SK-N-SH (cell line): ENCODE measurements around the gene UBE2U.

ENCODE experiments used
- CHD2 ChIP-seq: fragments of 150-350 bp; IDR thresholded peaks from 2 replicates; pipeline ENCODE4 v1.6.1; 2018; ENCODE audit warnings: low read length; ENCODE audit not compliant: partially characterized antibody
- CTCF ChIP-seq: fragments of 200-600 bp; sonication (generic); IDR thresholded peaks from 2 replicates; pipeline ENCODE4 v1.6.1; 2017; ENCODE audit warnings: antibody characterized with exemption, mild to moderate bottlenecking, moderate library complexity
- EZH2phosphoT487 ChIP-seq: fragments of 200-600 bp; sonication (generic); IDR thresholded peaks from 2 replicates; pipeline ENCODE4 v1.6.1; 2017; ENCODE audit warnings: low read depth, mixed run types, mild to moderate bottlenecking, antibody characterized with exemption, moderate library complexity, borderline replicate concordance
- FOSL2 ChIP-seq: IDR thresholded peaks from 2 replicates; pipeline ENCODE4 v1.4.0; 2012; ENCODE audit warnings: low read depth, mild to moderate bottlenecking, moderate library complexity, borderline replicate concordance
- FOXJ3 ChIP-seq: sonication (generic); formaldehyde crosslinking; IDR thresholded peaks from 2 replicates; pipeline ENCODE4 v1.5.1; 2020; ENCODE audit warnings: mild to moderate bottlenecking, missing genetic modification reagents
- GABPA ChIP-seq: IDR thresholded peaks from 2 replicates; pipeline ENCODE4 v1.4.0; 2012; ENCODE audit warnings: low read depth, mild to moderate bottlenecking
- MAX ChIP-seq: IDR thresholded peaks from 2 replicates; pipeline ENCODE4 v1.4.0; 2012; ENCODE audit warnings: low read depth
- PBX3 ChIP-seq: IDR thresholded peaks from 2 replicates; pipeline ENCODE4; 2012
- POLR2AphosphoS5 ChIP-seq: IDR thresholded peaks from 2 replicates; pipeline ENCODE4 v1.6.1; 2012; ENCODE audit warnings: low read depth, low read length
- SMC3 ChIP-seq: IDR thresholded peaks from 2 replicates; pipeline ENCODE4 v1.6.1; 2012; ENCODE audit warnings: low read depth, low read length, improper control_type of control experiment
- TAF1 ChIP-seq: IDR thresholded peaks from 2 replicates; pipeline ENCODE4 v1.6.1; 2012; ENCODE audit warnings: low read depth, mild to moderate bottlenecking, low read length, moderate library complexity, borderline replicate concordance

DNA sequence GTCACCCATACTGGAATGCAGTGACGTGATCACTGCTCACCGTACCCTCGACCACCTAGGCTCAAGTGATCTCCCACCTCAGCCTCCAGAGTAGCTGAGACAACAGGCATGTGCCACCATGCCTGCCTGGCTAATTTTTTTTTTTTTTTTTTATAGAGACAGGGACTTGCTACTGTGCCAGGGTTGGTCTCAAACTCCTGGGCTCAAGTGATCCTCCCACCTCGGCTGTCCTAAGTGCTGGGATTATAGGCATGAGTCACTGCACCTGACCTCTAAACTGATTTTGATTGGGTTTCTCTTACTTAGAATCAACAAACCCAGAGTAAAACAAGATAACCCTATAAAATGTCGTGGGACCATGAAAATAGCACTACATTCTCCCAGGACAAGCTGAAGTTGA, 112.0 kb downstream of the UBE2U start:
- TF ChIP-seq CTCF (no peak), MAX (no peak), GABPA (no peak), EZH2phosphoT487 (no peak), CHD2 (no peak), POLR2AphosphoS5 (no peak), FOXJ3 (CRISPR knock-in tag) (no peak), FOSL2 (no peak), TAF1 (no peak), PBX3 (no peak), SMC3 (no peak)
